GM18858 (cell line): ENCODE results near the gene KIF13A.
A peak's percentile ranks its signal among the peaks of the same experiment; 100 is the strongest.
"Not testable (repeated sequence)": the region's sequence is repeated elsewhere in the genome, so short reads cannot be mapped to it uniquely, and the experiment has no call there.

ENCODE experiments used
- ATAC-seq: cut with Tn5 transposase; IDR thresholded peaks from one replicate; pipeline ENCODE4 v1.9.1; 2021; ENCODE audit not compliant: unreplicated experiment

KIF13A gene

DNA sequence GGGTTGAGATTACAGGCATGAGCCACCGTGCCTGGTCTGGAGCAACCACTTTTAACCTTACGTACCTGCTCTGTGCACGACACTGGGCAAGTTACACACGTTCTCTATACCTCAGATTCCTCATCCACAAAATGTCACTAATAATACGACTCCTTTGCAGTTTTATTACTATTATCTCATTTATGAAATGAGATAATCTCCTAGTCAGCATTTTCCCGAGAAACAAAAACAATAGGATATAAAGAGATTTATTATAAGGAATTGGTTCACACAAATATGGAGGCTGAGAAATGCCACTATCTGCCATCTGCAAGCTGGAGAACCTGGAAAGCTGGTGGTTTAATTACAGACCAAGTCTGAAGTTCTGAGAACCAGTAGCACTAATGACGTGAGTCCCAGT lies 12.0 kb upstream of the KIF13A start:
- ATAC-seq, result no peak

DNA sequence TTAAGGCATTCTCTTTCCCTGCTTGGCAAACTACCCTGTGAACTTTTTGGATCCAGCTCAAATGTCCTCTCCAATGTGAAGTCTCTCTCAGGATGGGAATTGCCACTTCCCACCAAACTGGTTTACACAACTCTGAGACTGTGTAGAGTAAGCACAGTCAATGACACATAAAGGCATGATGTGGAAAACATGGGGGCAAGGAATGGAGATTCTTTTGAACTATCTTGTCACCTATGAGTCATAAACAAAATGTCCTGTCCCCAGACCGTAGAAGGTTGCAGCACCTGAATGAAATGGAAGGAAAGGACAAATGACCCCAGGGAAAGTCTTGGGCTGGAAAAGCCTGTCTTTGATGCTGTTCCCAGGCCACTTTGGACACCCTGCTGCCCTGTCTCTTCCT lies 11.0 kb upstream of the KIF13A start:
- ATAC-seq, result no peak

DNA sequence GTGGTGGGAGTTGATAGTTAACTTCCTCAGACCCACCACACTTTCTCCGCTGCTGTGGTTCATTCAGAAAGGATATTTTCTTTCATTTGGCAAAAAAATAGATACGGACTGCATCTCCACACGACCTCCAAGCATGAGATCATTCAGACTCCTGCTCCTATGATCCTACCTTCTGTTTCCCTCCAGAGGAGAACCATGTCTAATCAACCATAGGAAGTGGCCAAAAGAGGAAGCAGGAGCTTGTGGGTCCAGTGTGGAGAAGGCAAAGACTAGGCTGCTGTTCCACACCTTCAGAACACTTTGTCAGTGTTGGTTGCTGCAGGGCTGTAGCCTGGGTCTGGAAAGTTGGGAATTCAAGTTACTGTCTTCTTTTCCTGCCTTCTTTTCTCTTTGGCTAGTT lies 10.6 kb upstream of the KIF13A start:
- no peak for ATAC-seq

DNA sequence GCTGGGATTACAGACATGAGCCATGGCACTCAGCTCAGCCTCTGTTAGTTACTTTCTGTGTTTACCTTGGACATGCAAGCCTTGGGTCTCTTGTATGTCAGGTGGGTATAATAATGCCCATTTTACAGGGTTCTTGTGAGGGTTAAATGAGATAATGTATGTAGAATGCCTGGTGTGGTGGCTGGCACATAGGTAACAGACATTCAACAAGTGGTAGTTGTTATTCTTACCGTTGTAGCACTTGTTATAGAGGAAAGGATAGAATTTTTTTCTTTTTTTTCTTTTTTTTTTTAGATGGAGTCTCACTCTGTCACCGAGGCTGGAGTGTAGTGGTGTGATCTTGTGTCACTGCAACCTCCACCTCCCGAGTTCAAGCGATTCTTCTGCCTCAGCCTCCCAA lies 8.0 kb upstream of the KIF13A start:
- no peak for ATAC-seq

DNA sequence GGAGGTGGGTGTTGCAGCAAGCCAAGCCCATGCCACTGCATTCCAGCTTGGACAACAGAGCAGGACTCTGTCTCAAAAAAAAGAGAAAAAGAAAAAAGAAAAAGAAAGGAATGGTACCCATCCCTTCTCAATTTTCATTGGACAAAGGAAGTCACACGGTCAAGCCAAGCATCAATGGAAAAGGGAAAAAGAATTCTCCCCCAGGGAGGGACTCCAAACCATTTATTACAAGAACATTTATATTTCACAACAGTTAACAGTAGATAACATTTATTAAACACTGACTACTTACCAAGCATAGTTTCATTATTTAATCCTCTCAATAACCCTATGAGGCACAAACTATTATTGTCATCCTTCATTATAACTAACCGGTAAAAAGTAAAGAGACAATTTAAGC lies 6.6 kb upstream of the KIF13A start:
- no peak for ATAC-seq

DNA sequence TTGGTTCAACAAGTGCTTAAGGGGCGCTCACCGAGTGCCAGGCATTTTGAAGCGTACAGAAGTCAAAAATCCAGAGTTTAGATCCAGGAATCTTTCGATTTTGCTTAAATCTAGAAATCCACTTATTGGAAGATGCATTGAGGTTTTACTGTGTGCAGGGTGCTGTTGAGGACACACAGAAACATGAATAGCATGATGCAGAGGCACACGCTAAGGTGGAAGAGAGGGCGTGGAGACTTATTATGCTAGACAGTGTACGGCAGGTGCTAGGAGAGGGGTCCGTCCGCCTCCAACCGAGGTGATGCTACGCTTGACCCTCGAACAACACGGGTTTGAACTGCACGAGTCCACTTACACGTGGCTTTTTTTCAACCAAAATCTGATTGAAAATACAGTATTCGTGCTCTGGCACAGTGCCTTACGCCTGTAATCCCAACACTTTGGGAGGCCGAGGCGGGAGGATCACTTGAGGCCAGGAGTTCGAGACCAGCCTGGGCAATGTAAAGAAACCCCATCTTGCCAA lies 1.0 kb upstream of the KIF13A start:
- no peak for ATAC-seq

DNA sequence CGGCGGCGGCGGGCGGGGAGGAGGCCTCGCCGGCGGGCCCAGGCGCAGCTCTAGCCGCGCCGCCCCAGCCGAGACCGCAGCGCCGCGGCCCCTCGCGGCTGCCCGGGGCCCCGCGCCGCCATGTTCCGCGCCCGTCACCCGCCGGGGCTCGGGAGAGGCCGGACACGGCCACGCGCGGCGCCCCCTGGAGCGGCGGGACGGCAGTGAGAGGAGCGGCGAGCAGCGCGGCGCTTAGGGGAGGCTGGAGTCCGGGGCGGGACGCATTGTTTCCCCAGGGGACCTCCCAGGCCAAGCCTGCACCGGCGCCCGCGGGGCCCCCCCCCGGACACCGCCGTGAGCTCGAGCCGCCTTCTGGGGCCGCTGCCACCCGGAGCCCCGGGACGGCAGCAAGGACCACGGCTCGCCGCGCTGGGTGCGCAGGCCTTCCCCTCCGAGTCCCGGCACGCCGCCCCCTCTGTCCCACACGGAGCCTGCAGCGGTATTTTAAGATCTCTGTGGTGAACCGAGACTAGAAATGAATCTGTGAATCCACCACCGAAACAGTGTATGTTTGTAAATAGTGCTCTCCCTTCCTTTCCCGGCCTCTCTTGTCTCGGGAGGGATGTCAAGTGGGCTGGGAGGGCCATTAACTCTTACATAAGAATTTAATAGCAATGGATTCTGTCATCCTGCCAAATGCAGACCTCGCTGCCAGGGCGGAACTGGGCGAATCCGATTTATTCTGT lies 424 bp upstream of the KIF13A start:
- peak; percentile 71 for ATAC-seq

DNA sequence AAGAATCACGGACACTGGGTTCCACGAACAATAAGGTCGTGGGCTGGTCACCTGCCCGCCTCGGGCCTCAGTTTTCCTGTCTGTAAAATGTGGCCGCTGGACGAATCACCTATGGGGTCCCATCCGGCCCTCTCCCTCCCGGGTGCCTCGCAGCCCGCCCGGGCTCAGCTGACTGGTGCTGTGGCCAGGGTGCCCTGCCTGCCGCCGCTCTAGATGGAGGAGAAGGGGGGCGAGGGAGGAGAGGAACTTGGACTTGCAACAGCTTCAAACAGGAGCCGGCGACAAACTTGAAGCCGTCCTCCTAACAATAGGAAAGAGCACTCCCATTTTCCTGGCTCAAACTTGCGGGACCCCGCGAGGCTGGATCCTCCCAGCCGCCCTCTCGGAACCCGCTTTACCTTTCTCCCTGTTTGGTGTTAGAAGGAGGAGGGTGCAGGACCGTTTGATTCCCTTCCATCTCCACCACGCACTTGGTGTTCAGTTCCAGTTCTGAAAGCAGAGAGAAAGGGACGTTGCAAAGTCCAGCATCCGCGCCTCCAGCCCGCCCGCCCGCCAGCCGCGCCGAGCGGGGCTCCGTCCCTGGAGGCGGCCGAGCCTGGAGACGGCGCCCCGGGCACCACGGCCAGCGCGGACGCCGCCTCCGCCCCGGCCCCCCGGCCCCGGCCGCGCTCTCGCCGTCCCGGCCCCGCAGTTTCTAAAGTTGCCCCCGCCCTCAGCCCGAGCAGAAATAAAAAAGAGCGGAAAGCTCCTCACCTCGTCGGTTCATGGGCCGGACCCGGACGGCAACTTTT lies 584 bp downstream of the KIF13A start:
- peak; percentile 6 for ATAC-seq

DNA sequence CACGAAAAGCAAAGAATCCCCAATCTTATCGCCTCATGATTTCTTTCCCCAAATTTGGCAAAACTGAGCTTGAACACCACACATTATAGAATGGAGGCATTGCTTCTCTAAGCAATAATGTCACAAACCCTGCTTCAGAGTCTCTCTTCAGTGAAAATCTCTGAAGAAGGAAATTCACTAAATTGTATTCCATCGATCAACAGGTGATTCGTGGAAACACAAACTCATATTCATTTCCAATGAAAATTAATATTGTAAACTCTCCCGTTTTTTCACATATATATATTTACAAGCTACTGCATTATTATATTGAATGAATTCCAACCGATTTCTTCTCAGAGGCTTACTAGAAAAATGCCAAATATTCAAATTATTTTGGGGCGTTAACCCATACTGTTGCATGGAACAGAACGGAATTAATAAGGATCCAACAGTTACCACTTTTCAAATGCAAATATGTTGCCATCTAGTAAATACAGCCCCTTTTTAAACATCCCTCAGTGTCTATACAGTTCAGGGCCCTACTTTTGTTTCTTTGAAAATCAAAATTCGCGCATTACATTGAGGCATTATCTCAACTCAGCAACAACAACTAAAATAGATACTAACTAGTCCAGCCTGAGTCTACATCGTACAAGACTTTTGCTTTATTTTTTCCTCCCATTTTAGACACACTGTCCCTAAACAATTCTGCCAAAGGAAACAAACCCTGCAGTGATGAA lies 1.3 kb downstream of the KIF13A start:
- ATAC-seq, result no peak

DNA sequence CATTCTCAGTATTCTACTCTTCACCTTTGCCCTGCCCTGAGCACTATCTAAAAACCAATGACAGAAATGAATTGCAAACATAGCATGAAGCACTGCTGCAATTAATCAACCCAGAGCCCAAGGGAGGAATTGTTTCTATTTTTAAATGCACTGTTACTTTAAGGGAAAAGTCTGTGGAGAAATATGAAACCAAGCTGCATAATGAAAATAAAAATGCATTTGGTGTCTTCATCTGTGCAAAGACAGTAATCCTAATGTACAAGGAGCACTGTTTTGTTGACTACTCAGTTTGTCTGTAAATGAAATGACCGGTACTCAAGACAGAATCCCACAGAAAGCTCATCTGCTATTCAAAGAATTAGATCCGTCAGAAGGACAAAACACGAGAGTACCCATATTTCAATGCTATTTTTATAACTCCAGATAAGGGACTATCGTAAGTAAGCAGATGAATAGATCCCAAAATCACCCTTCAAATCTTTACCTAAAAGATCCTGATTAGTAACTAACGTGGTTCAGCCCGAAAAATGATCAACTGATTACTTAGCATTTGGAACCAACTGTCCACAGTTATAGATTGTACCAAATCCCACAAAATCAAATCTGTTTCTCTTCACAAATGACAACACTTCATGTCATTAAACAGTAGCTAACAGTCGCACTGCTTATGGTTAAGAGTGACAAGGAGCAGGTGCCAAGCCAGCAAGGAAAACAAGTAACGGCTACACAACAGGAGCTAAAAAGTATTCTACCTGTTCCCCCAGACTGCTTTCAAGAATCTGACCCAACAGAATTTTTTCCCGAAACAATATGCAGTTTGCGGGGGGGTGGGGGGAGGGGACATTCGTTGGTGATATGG lies 2.4 kb downstream of the KIF13A start:
- ATAC-seq, result no peak

DNA sequence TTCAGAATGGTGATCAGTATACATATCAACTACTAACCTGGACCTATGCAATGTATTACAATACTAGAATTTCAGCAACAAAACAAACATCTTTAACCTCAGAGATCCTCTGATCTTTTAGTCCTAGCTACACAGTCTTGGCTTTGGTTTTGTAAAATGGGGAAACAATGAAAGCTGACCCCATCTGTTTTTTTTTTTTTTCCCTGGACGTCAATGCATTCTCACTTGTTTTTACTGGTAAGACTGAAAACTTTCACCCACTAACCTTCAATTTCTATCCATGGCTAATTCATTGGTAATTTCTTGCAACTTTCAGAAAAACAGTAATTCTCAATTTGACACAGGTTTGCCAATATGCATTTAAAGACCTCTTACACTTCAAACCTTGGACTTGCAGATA lies 3.0 kb downstream of the KIF13A start:
- ATAC-seq, result no peak

DNA sequence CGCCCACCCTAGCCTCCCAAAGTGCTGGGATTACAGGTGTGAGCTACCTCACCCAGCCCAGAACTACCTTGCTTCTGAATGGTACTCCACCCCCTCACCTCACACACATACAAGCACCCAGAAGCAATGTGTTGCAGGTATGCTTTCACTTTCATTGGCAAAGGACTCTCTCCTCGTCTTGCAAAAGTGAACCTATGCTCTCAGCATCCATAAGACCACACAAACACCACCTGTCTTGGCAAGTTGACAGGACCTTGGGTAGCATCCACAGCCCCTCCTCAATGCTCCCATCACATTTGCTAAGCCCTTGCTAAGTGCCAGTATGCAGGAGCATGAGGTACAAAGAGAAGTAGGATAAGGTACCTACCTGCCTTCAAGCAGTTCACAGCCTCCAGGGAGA lies 3.7 kb downstream of the KIF13A start:
- no peak for ATAC-seq

DNA sequence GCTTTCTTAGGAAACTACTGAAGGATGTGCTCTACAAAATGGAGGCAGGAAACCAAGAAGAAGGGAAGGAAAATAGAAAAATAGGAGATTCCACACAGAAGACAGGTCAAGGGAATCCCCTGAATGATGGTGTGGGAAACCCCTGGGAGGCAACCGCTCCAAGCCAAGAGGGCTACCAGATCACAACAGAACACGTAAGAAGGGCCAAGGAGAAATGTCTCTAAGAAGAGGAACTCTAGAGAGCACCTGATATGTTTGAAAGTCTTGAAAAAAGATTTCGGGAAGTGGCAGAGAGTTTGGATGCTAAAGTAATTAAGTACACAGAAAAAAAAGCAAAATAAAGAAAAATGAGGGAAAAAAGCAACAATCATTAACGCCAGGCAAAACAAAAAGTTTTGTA lies 7.1 kb downstream of the KIF13A start:
- ATAC-seq, result no peak

DNA sequence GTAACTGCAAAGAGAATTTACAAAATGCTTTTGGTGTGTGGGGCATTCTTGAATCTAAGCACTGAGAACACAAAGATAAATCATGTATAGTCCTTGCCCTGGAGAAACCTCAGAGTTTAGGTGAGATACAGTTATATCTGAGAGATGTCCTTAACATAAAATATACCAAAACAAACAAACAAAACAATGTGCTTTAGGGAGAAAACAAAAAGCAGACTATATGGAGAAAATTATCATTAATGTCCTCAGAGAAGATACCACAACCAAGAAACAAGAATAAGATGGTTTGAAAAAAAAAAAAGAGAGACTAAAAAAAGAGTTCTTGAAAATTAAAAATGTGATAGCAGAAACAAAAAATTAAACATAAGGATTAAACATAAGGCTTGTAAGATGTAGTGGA lies 8.0 kb downstream of the KIF13A start:
- ATAC-seq, result no peak

DNA sequence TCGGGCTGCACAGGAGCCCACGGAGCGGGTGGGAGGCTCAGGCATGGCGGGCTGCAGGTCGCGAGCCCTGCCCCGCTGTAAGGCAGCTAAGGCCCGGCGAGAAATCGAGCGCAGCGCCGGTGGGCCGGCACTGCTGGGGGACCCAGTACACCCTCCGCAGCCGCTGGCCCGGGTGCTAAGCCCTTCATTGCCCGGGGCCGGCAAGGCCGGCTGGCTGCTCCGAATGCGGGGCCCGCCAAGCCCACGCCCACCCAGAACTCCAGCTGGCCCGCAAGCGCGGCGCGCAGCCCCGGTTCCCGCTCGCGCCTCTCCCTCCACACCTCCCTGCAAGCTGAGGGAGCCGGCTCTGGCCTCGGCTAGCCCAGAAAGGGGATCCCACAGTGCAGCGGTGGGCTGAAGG lies 11.2 kb downstream of the KIF13A start:
- not testable (repeated sequence) for ATAC-seq

DNA sequence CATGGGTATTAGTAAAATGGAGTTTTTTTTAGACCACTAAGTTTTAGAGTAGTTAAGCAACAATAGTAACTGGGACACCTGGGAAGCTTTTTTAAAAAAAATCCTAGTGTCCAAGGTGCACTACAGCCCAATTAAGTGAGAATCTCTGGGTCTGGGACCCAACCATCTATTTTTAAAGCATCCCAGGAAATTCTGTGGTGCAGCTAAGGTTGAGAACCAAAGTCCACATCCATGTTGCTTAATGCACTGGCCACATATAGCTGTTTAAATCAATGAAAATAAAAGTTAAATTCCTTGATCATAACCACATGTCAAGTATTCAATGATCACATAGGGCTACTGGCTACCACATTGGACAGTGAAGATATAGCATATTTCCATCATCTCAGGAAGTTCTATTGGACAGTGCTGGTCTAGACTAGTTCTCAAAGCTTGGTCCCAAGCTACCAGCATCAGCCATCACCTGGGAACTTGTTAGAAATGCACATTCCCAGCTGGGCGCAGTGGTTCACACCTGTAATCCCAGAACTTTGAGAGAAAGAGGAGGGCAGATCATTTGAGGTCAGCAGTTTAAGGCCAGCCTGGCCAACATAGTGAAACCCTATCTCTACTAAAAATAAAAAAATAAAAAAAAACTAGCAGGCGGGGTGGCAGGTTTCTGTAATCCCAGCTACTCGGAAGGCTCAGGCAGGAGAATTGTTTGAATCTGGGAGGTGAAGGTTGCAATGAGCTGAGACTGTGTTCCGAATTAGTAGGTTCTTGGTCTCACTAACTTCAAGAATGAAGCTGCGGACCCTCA lies 12.7 kb downstream of the KIF13A start:
- no peak for ATAC-seq

DNA sequence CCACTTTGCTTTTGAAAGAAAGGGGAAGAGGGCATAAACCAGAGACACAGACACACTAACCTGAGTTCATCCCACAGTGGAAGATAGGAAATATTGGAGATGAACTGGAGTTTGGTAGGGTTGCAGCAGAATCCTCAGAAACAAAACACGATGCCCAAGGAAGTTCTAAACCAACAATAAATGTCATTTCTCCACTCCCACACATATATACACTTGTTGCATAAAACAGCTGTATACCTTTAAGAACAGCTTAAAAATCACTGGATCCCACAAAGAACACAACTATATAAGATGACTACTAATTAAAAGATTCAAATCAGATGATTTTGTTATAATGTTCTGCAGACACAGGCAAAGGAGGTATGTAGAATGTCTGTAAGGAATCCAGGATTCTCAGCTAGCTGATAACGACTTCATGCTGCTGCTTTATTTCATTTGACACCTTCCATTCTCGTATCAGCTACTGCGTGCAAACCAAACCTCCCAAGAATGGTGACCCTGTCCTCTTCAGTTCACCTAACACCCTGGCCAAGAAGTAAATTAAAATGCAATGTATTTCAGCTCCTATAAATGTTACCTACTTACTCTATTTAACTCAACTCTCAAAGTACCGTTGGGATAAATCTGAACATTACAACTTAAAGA lies 14.3 kb downstream of the KIF13A start:
- ATAC-seq, result no peak

DNA sequence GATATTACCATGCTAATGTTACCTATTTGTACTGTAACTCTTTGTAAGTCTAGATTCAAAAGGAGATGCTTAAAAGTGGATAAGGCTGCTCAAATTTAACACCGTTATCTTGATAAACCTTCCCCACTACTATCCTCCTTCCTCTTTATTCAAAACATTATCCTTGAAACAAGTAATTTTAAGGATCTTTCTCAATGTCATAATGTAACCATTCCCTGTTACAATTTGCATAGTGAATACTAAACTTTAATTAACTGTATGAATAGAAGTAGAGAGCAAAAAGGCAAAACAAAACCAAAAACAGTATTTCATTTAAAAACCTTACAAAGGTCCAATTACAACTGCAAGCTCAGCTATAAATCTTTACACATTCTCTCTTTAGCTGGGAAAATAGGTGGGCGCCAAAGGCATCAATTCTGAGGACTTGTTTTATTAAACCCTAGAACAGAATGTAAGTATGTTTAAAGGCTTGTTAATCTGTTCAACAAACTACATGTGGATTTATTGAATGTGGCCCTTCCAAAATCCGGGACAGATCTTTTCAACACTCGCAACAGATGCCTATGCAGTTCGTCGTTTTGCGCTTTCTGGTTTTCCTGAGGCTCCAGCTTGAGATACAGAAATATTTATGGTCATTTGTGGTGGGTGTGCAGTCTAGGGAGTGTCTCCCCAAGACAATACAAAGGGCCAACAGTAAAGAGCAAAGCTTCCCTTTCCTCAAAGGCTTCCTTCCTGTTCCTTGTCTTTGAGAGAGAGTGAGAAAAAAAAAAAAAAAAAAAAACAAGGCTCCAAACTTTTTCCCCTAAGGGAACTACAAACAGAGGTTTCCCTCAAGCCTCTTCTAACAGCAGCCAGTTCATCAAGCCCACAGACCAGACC lies 15.1 kb downstream of the KIF13A start:
- ATAC-seq, result no peak
